Retinal pigment epithelial cell (primary cell): ENCODE measurements around the gene NAB2.

Source experiments
- DNase-seq: peaks from one replicate; pipeline ENCODE4 v3.0.0-alpha.2; 2010; ENCODE audit warnings: low read depth
- H3K4me3 ChIP-seq: 2 replicates; pipeline ENCODE4 v1.5.1; 2011; ENCODE audit warnings: mild to moderate bottlenecking, low read length, control low read depth, moderate library complexity
- CTCF ChIP-seq: conservative IDR thresholded peaks from 2 replicates; pipeline ENCODE4 v1.5.1; 2011; ENCODE audit warnings: low read depth, low read length, control low read depth, inconsistent platforms

NAB2 gene

DNA sequence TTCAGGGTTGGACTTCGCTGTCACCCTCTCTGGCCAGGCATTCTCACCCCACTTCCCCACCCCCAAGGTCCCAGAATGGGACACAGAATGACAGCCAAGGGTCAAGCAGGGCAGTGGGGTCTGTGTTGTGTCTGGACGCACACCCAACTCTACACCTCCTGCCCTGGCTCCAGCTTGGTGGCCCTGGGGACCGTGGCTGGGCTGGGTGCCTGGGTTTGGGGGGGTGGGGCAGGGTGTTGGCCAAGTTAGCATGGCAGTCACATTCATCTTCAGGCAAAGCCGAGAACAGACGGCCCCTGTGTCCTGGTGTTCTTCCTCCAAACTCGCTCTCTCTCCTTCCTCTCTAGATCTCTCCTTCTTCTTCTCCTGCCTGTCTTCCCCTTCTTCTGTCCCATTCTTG, 45.0 kb downstream of the NAB2 start:
- H3K4me3 ChIP-seq = no peak overlapping the region

DNA sequence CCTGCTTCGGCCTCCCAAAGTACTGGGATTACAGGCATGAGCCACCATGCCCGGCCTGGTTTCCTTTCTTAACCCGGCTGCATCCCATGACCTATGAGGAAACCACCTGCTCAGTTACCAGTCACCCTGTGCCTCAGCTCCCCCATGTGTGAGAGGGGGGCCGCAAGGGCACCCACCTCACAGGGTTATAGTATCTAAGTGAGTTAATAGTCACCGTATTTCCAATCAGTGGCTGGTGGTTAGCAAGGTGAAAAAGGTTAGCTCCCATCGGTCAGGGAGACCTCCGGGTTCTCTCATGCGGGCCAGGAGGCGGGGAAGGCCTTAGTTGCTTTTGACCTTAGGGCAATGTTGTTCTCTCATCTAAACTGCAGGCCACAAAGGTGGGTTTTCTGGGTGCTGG, 46.0 kb downstream of the NAB2 start:
- DNase-seq = no peak

More for the DNA sequence above, 45.0 kb downstream of the NAB2 start:
- DNase-seq = no peak
- TF ChIP-seq CTCF = no peak

GRCh38 chr12:57135527-57136326, 46.8 kb downstream of the NAB2 start:
- no peak for DNase-seq
- no peak for TF ChIP-seq CTCF
- no peak overlapping the region for H3K4me3 ChIP-seq

More for the DNA sequence above, 46.0 kb downstream of the NAB2 start:
- no peak overlapping the region for H3K4me3 ChIP-seq
- no peak for TF ChIP-seq CTCF

DNA sequence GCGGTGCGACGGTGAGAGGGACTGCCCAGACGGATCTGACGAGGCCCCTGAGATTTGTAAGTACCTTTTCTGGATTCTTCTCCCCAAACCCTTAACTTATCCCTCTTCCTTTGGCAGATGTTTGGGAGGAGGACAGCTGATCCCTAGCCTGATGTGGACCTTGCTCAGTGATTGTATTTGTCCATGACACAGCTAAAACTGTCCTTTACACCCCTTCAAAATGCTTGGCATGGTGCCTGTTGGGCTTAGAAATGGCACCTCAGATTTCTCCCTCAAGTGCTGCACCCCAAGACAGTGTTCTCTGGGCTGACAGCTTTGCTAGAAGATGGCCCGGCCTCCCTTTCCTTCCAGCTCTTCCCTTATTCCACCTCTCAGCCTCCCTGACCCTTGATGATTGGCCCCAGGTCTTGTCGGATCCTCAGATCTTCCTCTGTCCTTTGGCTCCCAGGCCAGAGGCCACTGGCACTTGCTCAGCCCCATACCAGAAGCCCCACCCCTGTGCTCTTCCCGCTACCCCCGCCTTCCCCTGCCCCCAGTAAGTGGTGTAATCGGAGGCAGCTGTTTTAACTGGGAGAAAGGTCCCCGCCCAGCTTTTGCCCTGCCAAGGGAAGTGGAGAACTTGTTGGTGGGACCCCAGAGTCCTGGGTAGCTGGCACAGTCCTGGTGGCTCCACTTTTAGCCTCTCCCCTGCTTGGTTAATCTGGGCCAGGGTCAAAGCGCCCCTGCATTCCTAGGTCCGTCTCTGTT, 49.8 kb downstream of the NAB2 start:
- no peak for TF ChIP-seq CTCF
- DNase-seq = no peak
- H3K4me3 ChIP-seq = no peak overlapping the region

DNA sequence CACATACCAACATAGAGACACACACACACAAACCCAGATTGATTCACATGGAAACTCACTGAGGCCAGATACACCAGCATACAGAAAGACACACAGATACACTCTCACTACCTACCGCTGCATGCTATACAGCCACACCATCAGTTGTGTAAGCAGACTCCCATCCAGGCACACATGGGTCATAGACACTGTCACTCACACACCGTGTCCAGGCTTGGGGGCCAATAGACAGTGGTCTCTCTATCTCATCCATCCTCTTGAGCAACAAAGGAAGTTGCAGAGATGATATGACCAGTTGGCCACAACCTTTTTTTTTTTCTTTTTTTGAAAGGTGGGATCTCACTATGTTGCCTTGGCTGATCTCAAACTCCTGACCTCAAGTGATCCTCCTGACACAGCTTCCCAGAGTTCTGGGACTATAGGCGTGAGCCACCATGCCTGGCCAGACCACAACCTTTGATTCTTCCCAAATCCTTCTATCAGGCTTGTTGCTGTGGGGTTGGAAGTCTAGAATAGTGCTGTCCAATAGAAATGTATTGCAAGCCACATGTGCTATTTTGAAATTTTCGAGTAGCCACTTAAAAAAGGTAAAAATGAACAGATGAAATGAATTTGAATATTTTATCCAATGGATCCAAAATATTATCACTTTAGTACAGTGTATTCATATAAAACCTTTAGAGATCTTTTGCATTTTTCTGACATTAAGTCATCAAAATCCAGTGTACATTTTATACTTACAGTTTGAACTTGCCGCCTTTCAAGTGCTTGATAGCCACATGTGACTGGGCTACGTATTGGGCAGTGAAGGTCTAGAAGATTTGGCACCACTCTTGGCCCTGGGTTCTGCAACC, 51.1 kb downstream of the NAB2 start:
- DNase-seq = no peak
- H3K4me3 ChIP-seq = no peak overlapping the region
- TF ChIP-seq CTCF = no peak

- H3K4me3 ChIP-seq = no peak overlapping the region
- DNase-seq = no peak
- no peak for TF ChIP-seq CTCF
Observed at GRCh38 chr12:57141249-57141648, 52.3 kb downstream of the NAB2 start.
